ENCODE data around the gene SF3A2.
"Not testable (repeated sequence)": the region's sequence is repeated elsewhere in the genome, so short reads cannot be mapped to it uniquely, and the experiment has no call there.

SF3A2 gene

DNA sequence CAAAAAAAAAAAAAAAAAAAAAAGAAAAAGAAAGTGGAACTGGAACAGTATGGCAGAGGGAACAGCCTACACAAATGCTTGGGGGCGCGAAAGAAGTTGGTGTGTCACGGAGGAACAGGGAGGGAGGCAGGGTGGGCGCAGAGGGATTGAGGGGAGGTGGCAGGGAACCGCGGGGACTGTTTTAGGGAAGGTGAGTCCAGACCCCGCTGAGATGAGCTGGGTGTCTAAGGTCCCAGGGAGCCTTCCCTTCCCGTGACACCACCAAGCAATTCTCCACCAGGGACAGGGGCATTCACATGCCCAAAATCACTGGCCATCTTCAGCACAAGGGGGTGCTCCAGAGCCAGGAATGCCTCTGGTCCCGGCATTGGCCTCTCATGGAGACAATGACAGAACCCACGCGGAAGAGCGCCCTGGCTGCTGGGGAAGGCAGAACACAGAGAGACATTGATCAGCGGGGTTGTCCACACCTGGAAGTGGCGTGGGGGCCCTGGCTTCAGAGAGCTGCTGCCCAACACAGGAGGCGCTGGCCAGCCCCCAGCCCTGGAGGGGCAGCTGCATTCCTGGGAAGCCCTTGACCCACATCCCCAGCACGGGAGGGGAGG is 38.4 kb downstream of the SF3A2 start:
- no peak for DNase-seq (ENCODE audit: low read depth in 2 of 2)

DNA sequence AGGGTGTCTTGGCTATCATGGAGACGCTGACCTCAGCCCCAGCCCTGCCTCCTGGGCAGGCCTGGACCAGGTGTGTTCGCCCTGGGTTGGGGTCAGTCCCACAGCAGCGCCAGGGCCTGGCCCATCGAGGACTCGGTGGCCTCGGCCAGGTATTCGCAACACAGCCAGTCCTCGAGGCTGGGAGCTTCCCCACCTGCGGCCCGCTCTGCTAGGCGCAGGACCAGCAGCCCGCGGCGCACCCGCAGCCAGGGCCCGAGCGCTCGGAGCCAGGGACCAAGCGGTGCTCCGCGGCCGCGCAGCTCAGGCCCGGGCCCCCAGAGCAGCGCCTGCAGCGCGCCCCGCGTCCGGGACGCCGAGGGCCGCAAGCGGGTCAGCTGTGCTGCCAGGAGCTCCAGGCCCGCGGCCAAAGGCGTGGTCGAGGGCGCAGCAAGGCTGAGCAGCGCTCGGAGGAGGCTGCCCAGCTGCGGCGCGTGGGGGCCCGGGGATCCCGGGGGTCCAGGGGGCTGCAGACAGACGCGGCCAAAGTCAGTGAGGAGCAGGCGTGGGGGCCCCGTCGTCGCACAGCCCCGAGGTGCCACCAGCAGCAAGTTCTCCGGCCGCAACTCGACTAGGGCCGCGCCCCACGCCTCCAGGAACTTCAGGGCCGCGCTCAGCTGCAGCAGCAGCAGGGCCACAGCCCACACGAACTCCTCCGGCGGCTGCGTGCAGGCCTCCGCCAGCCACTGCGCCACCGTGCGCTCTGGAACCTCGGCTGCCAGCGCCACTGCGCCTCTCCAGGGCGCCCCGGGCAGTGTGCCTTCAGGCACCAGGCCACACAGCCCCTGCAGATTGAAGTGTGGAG is 39.2 kb downstream of the SF3A2 start:
- no peak for DNase-seq (ENCODE audit: low read depth in 2 of 2)

DNA sequence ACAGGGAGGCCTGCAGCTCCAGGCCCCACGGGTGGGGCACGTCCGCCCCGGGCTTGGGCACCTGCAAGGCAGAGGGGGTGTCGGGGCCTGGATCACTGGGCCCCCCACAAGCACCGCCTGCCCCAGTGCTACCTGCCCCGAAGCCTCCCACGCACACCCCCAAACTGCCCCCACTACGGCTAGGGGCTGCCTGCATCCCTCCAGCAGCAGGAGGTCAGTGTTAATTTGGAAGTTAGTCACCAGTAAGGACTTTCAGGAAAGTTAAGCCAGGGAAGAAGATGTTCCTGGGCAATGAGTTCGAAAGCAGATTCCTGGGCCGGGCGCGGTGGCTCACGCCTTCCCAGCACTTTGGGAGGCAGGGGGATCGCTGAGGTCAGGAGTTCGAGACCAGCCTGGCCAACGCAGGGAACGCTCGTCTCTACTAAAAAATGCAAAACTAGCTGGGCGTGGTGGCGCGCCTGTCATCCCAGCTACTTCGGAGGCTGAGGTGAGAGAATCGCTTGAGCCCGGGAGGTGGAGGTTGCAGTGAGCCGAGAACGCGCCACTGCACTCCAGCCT is 39.9 kb downstream of the SF3A2 start:
- DNase-seq (ENCODE audit: low read depth in 2 of 2) = no peak

DNA sequence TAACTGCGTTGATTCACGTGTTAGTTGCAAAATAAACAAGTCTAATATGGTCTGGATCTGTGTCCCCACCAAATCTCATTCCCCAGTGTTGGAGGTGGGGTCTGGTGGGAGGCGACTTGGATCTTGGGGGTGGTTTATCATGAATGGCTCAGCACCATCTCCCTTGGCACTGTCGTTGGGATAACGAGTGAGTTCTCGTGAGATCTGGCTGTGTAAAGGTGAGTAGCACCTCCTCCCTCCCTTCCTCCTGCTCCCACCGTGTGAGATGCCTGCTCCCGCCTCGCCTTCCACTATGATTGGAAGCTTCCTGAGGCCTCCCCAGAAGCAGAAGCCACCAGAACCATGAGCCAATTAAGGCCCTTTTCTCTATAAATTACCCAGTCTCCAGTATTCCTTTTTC is 40.5 kb downstream of the SF3A2 start:
- no peak for DNase-seq (ENCODE audit: low read depth in 2 of 2)

DNA sequence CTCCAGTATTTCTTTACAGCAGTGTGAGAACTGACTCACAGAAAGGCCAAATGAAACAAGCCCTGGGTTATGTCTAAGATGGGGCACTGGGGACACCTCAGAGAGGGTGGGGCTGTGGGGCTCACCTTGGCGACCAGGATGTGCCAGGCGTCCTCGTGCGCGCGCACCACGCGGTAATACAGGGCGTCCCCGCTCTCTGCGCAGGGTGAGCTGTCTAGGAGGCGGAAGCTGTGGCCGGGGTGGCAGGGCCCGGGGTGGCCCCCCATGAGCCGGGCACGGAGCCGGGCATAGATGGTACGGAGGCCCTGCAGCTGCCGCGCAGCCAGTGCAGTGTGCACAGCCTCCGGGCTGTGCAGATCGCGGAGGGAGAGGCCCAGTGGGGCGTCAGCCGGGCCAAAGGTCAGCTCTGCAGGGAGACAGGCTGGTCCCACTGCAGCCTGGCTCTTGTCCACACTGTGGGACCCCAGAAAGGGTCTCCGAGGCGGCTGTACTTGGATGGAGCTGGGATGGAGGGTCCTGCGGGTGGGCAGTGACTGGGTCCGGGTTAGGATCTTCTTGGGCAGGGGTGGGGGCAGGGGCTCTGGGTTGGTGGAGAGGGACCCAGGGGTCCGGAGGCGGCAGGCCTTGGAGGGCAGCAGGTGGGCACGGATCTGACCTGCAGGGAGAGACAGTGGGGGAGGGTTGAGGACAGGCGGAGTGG is 42.0 kb downstream of the SF3A2 start:
- DNase-seq (ENCODE audit: low read depth in 2 of 2) = no peak

DNA sequence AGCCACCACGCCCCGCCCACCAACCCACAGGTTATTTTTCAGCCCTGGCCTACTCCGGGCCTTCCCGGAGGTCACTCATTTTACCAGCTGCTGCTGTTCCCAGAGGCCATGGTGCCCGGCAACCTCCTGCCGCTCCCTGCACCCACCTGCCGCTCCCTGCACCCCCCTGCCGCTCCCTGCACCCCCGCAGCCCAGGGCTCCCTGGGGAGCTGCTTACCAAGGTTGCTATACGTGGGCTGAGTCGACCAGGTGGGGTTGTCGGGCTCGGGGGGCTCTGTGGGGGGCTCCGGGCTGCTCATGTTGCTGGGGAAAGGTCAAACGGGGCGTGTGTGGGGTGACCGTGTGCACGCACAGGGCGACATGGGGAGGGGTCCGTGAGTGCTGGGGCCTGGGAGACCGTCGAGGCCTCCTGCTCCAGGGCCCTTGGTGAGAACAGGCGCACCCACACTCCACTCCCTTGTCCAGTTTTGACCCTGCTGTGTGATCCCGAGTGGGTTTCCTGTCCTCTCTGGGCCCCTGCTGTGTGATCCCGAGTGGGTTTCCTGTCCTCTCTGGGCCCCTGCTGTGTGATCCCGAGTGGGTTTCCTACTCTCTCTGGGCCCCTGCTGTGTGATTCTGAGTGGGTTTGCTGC is 44.1 kb downstream of the SF3A2 start:
- no peak for DNase-seq (ENCODE audit: low read depth in 2 of 2)

DNA sequence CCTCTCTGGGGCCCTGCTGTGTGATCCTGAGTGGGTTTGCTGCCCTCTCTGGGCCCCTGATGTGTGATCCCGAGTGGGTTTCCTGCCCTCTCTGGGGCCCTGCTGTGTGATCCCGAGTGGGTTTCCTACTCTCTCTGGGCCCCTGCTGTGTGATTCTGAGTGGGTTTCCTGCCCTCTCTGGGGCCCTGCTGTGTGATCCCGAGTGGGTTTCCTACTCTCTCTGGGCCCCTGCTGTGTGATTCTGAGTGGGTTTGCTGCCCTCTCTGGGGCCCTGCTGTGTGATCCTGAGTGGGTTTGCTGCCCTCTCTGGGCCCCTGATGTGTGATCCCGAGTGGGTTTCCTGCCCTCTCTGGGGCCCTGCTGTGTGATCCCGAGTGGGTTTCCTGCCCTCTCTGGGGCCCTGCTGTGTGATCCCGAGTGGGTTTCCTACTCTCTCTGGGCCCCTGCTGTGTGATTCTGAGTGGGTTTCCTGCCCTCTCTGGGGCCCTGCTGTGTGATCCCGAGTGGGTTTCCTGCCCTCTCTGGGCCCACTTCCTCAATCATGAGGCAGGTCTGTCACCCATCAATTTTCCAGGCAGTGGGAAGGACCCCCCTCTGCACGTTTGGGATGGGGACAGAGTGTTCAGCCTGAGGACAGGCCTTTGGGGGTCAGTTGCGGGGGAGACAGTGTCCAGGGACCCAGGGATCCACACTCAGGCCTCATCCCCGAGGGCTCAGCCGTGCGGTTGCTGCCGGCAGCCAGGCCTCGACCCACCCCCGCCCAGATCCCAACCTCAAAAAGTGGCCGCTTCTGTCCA is 44.8 kb downstream of the SF3A2 start:
- not testable (repeated sequence) for DNase-seq (ENCODE audit: low read depth in 2 of 2)

DNA sequence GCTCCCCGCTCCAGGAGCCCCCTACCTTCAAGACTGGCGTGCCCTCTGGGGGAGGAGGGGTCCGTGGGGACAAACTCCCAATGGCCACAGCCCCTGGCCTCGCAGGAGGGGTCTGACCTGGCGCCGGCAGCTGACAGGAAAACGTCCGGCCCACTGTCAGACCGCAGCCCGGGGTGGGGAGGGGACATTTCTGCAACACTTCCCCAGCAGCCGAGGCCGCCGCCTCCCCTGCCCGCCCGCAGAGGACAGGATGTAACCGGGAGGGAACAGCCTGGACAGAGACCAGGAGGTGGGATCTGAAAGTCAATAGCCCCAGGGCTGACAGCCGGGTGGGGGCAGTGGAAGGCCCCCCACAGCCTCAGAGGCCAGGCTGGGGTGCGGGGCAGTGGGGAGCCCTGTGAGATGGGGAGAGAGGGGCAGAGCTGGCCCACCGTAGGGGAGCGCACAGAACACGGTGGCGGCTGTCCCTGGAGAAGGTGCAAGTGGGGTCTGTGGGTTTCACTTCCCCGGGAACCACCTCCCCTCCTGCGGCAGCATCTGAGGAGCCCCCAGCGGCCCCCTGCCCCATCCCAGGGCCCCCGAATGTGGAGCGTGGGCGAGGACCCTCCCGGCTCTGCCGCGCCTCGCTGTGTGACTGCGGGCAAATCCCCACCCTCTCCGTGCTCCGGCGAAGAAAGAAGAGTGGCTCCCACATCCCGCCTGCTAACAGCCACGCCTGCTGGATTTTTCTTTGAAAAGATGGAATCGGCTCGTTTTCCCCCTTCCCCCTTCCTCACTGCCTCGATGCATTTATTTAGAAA is 45.6 kb downstream of the SF3A2 start, which contains the start of gene PEAK3:
Gene PEAK3 (minus strand): TSS at position 114 of the 800 bp plus-strand sequence. CDS start 1,244 bp downstream, outside the sequence.
- DNase-seq (ENCODE audit: low read depth in 2 of 2) = no peak

DNA sequence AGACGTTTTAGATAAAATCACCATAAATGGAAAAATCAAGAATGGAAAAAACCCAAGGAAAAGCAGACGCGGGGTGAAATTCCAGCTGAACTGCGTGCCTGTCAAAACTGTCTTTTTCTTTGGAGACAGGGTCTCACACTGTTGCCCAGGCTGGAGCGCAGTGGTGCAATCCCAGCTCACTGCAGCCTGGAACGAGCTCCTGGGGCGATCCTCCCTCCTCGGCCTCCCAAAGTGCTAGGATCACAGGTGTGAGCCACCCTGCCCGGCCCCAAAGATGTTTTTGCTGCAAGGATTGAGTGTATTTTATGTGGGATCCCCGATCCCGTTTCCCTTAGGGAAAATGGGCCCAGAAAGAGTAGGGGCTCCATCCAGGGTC is 46.2 kb downstream of the SF3A2 start:
- no peak for DNase-seq (ENCODE audit: low read depth in 2 of 2)

DNA sequence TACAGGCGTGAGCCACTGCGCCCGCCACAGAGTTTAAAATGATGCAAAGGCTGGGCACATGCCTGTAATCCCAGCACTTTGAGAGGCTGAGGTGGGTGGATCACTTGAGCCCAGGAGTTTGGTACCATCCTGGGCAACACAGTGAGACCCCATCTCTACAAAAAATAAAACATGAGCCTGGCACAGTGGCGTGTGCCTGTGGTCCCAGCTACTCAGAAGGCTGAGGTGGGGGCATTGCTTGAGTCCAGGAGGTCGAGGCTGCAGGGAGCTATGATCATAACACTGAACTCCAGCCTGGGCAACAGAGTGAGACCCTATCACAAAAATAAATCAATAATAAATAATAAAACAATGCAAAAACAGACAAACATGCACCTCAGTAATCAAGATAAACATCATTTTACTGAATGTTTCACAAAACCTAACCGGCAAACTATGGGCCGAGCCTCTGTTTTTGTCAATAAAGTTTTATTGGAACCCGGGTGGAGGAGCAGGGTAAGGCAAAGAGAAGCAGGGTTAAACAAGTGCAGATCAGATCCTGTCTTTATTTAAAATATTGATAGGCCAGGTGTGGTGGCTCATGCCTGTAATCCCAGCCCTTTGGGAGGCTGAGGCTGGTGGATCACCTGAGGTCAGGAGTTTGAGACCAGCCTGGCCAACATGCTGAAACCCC is 47.3 kb downstream of the SF3A2 start:
- no peak for DNase-seq (ENCODE audit: low read depth in 2 of 2)

DNA sequence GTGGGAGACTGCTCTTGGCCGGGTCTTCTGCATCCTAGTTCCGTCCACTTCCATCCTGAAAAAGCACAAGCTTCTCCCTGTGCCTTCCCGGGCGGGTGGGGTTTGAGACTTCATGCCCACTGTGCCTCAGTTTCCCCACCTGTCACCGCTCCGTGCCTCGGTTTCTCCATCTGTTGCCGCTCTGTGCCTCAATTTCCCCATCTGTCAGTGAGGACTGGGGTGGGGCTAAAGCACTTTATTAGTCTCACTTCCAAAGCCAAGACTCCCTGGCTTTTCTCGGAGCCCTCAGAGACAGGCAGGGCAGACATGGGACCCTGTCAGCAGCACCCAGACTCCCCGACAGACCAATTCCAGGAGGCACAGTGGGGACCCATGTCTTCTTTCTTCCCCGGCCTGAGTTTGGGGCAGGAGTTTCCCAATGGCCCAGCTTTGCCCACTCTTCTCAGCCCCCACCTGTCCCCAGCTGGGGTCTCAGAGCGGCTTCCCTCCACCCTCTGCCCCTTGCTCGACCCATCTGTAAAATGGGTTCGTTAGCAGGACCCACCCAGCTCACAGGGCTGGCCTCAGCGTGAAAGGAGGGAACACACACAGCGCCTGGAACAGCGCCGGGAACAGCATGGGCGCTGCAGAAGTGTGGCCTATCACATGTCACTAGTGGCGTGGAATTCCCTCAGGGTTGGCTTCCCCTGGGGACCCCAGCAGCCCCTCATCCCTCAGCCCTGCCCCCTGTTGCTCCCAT is 49.9 kb downstream of the SF3A2 start:
- DNase-seq (ENCODE audit: low read depth in 2 of 2) = no peak

DNA sequence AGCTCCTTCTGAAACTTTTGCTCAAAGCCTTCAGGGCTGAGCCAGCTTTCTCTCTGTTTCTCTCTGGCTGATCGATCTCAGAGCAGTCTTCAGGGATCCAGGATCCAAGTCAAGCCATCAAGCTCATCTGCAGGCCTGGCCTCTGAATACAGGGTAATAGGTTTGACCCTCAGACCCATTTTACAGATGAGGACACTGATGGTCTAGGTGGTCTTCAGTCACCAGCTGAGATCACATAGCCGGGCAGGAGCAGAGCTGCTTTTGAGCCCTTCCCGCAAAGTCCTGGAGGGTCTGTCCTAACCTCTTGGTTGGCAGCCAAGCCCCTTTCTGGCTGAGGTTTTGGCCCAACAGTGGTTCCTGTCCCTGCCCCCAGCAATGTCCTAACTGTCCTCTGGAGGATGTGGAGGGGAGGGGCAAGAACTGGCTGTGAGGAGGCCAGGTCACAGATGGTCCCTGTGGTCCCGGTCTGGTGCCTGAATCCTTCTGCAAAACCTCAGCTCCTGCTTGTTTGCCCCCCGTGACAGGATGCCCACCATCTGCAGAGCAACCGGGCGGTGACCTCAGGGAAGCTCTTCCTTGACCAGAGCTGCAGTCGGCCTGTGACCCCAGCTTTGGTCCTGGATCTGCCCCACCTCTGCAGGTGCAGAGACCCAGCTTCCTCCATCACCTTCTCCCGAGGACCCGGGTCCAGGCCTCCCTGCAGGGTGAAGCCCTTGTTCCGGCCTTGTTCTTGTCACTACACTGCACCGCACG is 51.1 kb downstream of the SF3A2 start:
- no peak for DNase-seq (ENCODE audit: low read depth in 2 of 2)

DNA sequence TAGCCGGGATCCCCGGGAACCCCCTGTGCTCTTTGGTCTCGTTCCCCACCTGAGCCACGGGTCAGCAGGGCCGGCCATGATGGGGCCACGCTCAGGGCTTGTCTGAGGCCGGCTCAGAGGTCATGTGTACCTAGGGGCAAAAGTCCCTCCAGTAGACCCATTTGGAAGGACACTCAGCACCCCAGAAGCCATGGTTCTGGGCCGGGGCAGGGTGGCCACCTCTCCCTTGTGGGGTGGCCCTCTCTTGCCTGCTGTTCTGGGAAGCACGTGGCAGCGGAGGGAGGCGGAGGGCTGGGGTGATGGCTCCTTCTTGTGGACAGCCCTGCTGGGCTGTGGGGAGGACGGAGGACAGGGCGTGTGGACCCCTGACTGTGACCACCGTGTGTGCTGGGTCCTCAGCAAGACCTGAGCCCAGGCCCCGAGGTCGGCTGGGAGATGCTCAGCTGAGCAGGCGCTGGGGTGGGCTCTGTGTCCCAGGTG is 51.8 kb downstream of the SF3A2 start:
- no peak for DNase-seq (ENCODE audit: low read depth in 2 of 2)

DNA sequence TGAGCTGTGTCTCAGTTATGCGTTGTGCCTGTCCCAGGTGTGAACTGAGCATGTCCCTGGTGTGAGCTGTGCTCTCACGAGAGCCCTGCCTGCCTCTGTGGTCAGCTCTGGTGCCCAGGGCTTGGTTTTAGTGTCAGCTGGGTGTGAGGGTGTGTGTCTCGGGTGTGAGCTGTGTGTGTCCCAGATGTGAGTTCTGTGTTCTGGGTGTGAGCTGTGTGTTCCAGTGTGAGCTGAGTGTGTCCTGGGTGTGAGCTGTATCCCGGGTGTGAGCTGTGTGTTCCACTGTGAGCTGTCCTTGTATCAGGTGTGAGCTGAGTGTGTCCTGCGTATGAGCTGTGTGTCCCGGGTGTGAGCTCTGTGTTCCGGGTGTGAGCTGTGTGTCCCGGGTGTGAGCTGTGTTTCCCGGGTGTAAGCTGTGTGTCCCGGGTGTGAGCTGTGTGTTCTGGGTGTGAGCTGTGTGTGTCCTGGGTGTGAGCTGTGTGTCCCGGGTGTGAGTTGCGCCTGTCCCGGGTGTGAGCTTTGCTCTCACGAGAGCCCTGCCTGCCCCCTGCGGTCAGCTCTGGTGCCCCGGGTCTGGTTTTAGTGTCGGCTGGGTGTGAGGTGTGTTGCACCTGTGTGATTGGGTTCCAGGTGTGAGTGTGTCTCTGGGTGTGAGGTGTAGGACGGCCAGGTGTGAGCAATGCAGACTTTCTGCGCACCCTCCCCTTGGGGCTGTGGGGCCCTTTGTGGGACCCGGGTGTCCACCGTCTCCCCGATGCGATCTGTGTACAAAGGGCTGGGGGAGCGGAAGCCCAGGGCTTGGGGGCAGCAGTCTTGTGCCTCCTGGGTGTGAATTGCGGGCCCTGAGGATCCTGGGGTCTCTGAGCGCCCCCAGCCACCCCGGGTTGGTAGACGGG is 52.4 kb downstream of the SF3A2 start:
- no peak for DNase-seq (ENCODE audit: low read depth in 2 of 2)

DNA sequence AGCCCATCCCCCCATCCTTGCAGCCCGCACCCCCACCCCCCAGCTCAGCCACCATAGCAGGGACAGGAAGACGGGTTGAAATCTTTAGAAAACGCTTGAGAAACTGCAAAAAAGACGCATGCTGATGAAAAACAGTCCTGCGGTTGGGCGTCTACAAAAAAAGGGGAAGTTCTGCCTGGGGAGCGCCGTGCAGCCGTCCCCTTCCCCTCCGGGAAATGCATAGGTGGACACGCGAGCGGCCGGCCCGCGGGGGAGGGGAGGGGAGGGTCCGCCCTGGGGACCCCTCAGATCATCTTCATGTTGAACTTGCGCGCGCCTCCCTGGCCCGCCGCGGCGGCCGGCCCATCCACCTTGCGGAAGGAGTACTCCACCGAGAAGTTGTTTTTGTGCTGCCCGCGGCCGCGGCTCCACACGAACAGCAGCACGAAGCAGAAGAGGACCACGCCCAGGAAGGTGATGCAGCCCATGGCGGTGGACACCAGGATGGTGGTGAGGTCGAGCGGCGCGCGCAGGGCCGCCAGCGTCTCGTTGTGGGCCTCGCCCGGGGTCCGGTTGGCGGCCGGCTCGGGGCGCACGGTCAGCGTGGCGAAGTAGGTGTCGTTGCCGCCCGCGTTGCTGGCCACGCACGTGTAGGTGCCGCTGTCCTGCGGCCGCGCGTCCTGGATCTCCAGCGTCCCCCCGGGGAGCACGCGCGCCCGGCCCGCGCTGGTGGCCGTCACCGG is 53.3 kb downstream of the SF3A2 start:
- no peak for DNase-seq (ENCODE audit: low read depth in 2 of 2)

DNA sequence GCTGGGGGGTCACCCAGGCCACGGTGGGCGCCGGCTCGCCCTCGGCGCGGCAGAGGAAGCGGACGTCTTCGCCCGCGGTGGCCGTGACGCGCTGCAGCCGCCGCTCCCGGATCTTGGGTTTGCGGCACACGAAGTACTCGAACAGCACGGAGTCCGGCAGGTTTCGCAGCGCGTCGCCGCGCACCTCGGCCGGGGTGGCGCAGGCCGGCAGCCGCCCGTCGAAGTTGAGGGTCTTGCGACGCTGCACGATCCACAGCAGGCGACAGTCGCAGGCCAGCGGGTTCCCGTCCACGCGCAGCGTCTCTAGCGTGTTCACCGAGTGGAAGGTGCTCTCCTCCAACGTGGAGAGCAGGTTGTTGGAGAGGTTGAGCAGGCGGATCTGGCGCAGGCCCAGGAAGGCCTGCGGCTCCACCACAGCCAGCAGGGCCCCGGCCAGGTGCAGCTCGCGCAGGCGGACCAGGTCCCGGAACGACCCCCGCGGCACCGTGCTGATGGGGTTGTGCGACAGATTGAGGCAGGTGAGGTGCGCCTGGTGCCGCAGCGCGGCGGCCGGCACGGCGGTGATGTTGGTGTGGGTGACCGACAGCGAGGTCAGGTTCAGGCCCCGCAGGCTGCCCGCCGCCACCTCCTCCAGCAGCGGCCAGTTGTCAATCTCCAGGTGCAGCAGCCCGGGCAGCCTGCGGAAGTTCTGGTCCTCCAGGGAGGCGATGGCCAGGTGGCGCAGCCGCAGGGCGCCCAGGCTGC is 54.0 kb downstream of the SF3A2 start:
- no peak for DNase-seq (ENCODE audit: low read depth in 2 of 2)
